Karpas-422 (cell line): ENCODE data around the gene TEX54. TPM values are rescaled to one million over a fixed set of nuclear protein-coding genes. Genes with fewer than 3 reads are reported as not detected.
"Not testable (repeated sequence)": the region's sequence is repeated elsewhere in the genome, so short reads cannot be mapped to it uniquely, and the experiment has no call there.

Experiments
- DNase-seq: peaks from one replicate; pipeline ENCODE4 v3.0.0-alpha.2; 2015
- H2AFZ ChIP-seq: fragments of 200-600 bp; sonication (generic); 2 replicates; pipeline ENCODE4 v1.6.1; 2014; ENCODE audit warnings: antibody characterized with exemption, low read length, mixed read lengths
- H3K27ac ChIP-seq: fragments of 200-600 bp; sonication (generic); 2 replicates; pipeline ENCODE4 v1.5.1; 2014; ENCODE audit warnings: mild to moderate bottlenecking, low read length, moderate library complexity
- H3K27me3 ChIP-seq: fragments of 200-600 bp; sonication (generic); 2 replicates; pipeline ENCODE4 v1.6.1; 2014; ENCODE audit warnings: low read length, mixed read lengths
- H3K36me3 ChIP-seq: fragments of 200-600 bp; sonication (generic); 2 replicates; pipeline ENCODE4 v1.6.1; 2014; ENCODE audit warnings: low read length, mixed read lengths; ENCODE audit not compliant: insufficient read depth
- H3K4me1 ChIP-seq: fragments of 200-600 bp; sonication (generic); 2 replicates; pipeline ENCODE4 v1.6.1; 2014; ENCODE audit warnings: mild to moderate bottlenecking, low read length, mixed read lengths
- H3K4me2 ChIP-seq: fragments of 200-600 bp; sonication (generic); 2 replicates; pipeline ENCODE4 v1.6.1; 2014; ENCODE audit warnings: low read length, low read depth, mild to moderate bottlenecking; ENCODE audit not compliant: poor library complexity, severe bottlenecking
- H3K4me3 ChIP-seq: fragments of 200-600 bp; sonication (generic); 2 replicates; pipeline ENCODE4 v1.5.1; 2014; ENCODE audit warnings: mild to moderate bottlenecking, antibody characterized with exemption, low read length, mixed read lengths
- H3K79me2 ChIP-seq: fragments of 200-600 bp; sonication (generic); 2 replicates; pipeline ENCODE4 v1.6.1; 2014; ENCODE audit warnings: mild to moderate bottlenecking, low read length, mixed read lengths
- H3K9ac ChIP-seq: fragments of 200-600 bp; sonication (generic); 2 replicates; pipeline ENCODE4 v1.6.0; 2014; ENCODE audit warnings: low read length
- H3K9me2 ChIP-seq: fragments of 200-600 bp; sonication (generic), shearing (Covaris generic); replicated peaks from 2 replicates; pipeline ENCODE4 v1.6.0; 2014; ENCODE audit warnings: mild to moderate bottlenecking, low read length, moderate library complexity; ENCODE audit not compliant: insufficient read depth
- H3K9me3 ChIP-seq: fragments of 300-700, 200-600 bp; sonication (generic); 2 replicates; pipeline ENCODE4 v1.6.1; 2014; ENCODE audit warnings: low read length, mixed read lengths
- H4K20me1 ChIP-seq: fragments of 200-600 bp; sonication (generic); 2 replicates; pipeline ENCODE4 v1.6.1; 2014; ENCODE audit warnings: mild to moderate bottlenecking, antibody characterized with exemption, low read length, low read depth; ENCODE audit not compliant: insufficient read depth
- total RNA-seq: library from RNA; depleted of rRNA; stranded (reverse); fragments of >200 nt; shearing (Covaris generic); gene quantifications from 2 replicates; pipeline ENCODE4 v1.2.3, GENCODE V29; 2014; ENCODE audit warnings: low replicate concordance

Gene TEX54
- total RNA-seq, 1 experiment from 2014 or later, result not detected

GRCh38 chr11:62875698-62876478 is 43.2 kb upstream of the TEX54 start:
- H3K9ac ChIP-seq, result no peak overlapping the region

DNA sequence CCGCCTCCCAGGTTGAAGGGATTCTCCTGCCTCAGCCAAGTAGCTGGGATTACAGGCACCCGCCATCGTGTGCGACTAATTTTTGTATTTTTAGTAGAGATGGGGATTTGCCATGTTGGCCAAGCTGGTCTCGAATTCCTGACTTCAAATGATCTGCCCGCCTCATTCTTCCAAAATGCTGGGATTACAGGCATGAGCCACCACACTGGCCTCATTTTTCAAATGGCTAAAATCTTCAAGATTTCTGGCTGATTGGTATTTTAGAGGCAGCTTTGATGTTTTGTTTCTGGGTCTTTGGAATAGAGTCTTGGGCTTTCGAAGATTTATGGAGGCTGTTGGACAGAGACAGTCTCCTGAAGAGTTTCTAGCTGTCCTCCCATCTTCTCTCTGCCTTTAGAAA is 42.2 kb upstream of the TEX54 start:
- H3K36me3 ChIP-seq, result peaks cover 14% of the 10 kb centered on the region; the same call in 1 of the 2 replicates
- no peak overlapping the region for H2AFZ ChIP-seq
- no peaks in the 10 kb centered on the region for H3K27me3 ChIP-seq
- H3K9ac ChIP-seq, result no peak overlapping the region
- H3K27ac ChIP-seq, result no peak overlapping the region
- no peaks in the 10 kb centered on the region for H3K9me3 ChIP-seq
- peaks cover 6% of the 10 kb centered on the region for H3K4me1 ChIP-seq
- H3K4me2 ChIP-seq, result no peak overlapping the region
- no peak overlapping the region for H3K4me3 ChIP-seq
- no peaks in the 10 kb centered on the region for H4K20me1 ChIP-seq
- no peaks in the 10 kb centered on the region for H3K9me2 ChIP-seq
- H3K79me2 ChIP-seq, result peaks cover 42% of the 10 kb centered on the region
- DNase-seq, result no peak

More at GRCh38 chr11:62875698-62876478, 43.2 kb upstream of the TEX54 start:
- Histone ChIP-seq H3K4me3 (no peak overlapping the region), H3K27me3 (no peaks in the 10 kb centered on the region), H3K36me3 (peaks cover 14% of the 10 kb centered on the region; the same call in 1 of the 2 replicates), H3K9me2 (no peaks in the 10 kb centered on the region), H3K27ac (no peak overlapping the region), H3K4me1 (peaks cover 14% of the 10 kb centered on the region), H3K9me3 (no peaks in the 10 kb centered on the region), H3K79me2 (peaks cover 38% of the 10 kb centered on the region), H4K20me1 (no peaks in the 10 kb centered on the region), H2AFZ (no peak overlapping the region), H3K4me2 (no peak overlapping the region)
- DNase-seq, result peak; percentile 40

DNA sequence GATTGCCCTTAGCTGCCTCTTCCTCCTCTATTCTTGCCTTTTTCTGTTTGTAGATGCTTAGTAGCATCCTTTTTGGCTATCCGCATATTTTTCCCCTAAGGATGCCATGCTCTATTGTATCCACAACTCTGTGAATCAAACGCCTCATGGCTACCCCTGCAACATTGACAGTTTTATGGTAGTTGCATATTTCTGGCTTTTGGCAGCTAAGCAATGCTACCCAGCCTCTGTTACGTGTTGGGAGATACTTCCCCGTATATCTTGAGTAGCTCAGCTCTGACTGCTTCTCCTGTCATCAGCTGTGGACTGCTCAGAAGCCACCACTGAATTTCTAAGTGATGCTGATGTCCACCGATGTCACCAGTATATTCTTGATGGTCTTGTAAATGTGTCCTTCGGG is 33.0 kb upstream of the TEX54 start:
- no peak overlapping the region for H3K9ac ChIP-seq
- no peaks in the 10 kb centered on the region for H3K27me3 ChIP-seq
- peaks cover 12% of the 10 kb centered on the region; the same call in 1 of the 2 replicates for H4K20me1 ChIP-seq
- no peak overlapping the region for H3K4me3 ChIP-seq
- H3K9me3 ChIP-seq, result no peaks in the 10 kb centered on the region
- peak; percentile 34 for DNase-seq
- H3K79me2 ChIP-seq, result peaks cover 84% of the 10 kb centered on the region
- H3K4me2 ChIP-seq, result no peak overlapping the region
- H3K4me1 ChIP-seq, result peaks cover 28% of the 10 kb centered on the region
- no peak overlapping the region for H3K27ac ChIP-seq
- peaks cover 22% of the 10 kb centered on the region; the same call in 1 of the 2 replicates for H3K36me3 ChIP-seq
- no peak overlapping the region for H2AFZ ChIP-seq
- no peaks in the 10 kb centered on the region for H3K9me2 ChIP-seq

DNA sequence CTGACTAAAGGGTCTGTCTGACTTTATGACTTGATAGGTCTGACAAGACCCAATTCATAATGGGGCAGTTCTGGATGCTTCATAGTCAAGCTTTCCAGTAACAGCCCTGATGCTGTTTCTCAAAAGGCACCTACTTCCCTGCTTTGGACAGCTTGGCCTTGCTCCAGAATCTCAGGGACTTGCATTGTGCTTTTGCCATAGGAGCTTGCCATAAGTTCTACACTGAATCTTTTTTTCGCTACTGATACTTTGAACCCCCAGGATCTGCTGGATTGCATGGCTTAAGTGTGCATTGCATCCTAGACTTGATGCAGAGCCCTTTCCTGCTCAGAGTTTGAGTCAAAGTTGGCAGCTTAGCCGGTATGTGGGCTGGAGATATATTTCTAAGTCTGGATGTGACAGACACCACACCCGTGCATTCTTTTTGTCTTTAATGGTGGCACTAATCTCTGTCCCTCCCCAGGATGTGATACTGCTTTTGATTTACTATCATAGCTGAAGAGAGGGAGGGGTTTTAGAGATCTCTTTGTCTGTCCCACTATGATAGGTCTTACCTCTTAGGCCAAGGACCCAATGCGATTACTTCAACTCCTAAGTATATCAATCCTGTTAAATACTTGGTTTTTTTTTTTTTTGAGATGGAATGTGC is 31.2 kb upstream of the TEX54 start:
- H3K27me3 ChIP-seq, result no peaks in the 10 kb centered on the region
- H3K9ac ChIP-seq, result no peak overlapping the region
- H3K9me3 ChIP-seq, result no peaks in the 10 kb centered on the region
- no peak overlapping the region for H3K4me3 ChIP-seq
- H2AFZ ChIP-seq, result no peak overlapping the region
- H3K27ac ChIP-seq, result peak overlapping the region; percentile 85; the same call in 1 of the 2 replicates
- peaks cover 12% of the 10 kb centered on the region; the same call in 1 of the 2 replicates for H4K20me1 ChIP-seq
- peaks cover 80% of the 10 kb centered on the region for H3K79me2 ChIP-seq
- H3K9me2 ChIP-seq, result no peaks in the 10 kb centered on the region
- peak; percentile 37 for DNase-seq
- H3K36me3 ChIP-seq, result peaks cover 22% of the 10 kb centered on the region; the same call in 1 of the 2 replicates
- no peak overlapping the region for H3K4me2 ChIP-seq
- H3K4me1 ChIP-seq, result peaks cover 43% of the 10 kb centered on the region

GRCh38 chr11:62861564-62862192 is 29.0 kb upstream of the TEX54 start:
- not testable (repeated sequence) for H3K27me3 ChIP-seq, H2AFZ ChIP-seq, H3K9me2 ChIP-seq, H3K9me3 ChIP-seq
- H3K36me3 ChIP-seq, result peaks cover 21% of the 10 kb centered on the region; the same call in 1 of the 2 replicates
- peak overlapping the region; percentile 47 for H3K4me3 ChIP-seq
- peaks cover 57% of the 10 kb centered on the region for H3K4me1 ChIP-seq
- H3K9ac ChIP-seq, result peak overlapping the region; percentile 62
- DNase-seq, result peak; percentile 69
- H3K27ac ChIP-seq, result peak overlapping the region; percentile 85
- H3K4me2 ChIP-seq, result peak overlapping the region; percentile 66
- peaks cover 84% of the 10 kb centered on the region for H3K79me2 ChIP-seq
- peaks cover 12% of the 10 kb centered on the region; the same call in 1 of the 2 replicates for H4K20me1 ChIP-seq

DNA sequence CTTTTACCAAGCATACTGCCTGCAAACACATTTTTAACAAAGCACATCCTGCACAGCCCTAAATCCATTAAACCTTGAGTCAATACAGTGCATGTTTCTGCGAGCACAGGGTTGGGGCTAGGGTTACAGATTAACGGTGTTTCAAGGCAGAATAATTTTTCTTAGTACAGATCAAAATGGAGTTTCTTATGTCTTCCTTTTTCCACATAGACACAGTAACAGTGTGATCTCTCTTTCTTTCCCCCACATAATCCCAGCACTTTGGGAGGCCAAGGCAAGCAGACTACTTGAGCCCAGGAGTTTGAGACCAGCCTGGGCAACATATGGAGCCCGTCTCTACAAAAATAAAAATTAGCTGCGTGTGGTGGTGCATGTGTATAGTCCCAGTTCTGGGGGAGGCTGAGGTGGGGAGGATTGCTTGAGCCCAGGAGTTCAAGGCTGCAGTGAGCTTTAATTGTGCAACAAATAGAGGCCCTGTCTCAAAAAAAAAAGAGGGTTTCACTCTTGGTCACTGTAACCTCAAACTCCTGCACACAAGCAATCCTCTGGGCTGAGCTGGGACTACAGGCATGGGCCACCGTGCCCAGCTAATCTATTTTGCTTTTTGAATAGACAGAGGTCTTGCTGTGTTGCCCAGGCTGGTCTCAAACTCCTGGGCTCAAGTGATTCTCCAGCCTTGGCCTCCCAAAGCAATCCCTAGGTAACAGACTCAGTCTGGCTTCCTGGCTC is 28.4 kb upstream of the TEX54 start:
- H3K9ac ChIP-seq, result peak overlapping the region; percentile 62
- no peaks in the 10 kb centered on the region for H3K9me2 ChIP-seq

DNA sequence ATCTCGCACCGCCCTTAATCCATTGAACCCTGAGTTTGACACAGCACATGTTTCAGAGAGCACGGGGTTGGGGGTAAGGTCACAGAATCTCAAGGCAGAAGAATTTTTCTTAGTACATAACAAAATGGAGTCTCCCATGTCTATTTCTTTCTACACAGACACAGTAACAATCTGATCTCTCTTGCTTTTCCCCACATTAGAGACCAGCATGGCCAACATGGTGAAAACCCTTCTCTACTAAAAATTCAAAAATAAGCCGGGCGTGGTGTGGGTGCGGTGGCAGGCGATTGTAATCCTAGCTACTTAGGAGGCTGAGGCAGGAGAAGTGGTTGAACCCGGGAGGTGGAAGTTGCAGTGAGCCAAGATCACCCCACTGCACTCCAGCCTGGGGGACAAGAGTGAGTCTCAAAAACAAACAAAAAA is 26.7 kb upstream of the TEX54 start:
- peak overlapping the region; percentile 27 for H3K4me2 ChIP-seq
- H4K20me1 ChIP-seq, result peaks cover 23% of the 10 kb centered on the region
- H3K27me3 ChIP-seq, DNase-seq, H3K4me3 ChIP-seq, H3K9me2 ChIP-seq, H3K27ac ChIP-seq, H2AFZ ChIP-seq, H3K9ac ChIP-seq, H3K9me3 ChIP-seq: not testable (repeated sequence)
- H3K79me2 ChIP-seq, result peaks cover 83% of the 10 kb centered on the region
- H3K36me3 ChIP-seq, result peaks cover 25% of the 10 kb centered on the region
- peaks cover 70% of the 10 kb centered on the region for H3K4me1 ChIP-seq

More for the DNA sequence above, 28.4 kb upstream of the TEX54 start:
- H2AFZ ChIP-seq, result no peak overlapping the region
- peak overlapping the region; percentile 85 for H3K27ac ChIP-seq
- peak; percentile 44 for DNase-seq
- peaks cover 84% of the 10 kb centered on the region for H3K79me2 ChIP-seq
- peak overlapping the region; percentile 47 for H3K4me3 ChIP-seq
- H3K27me3 ChIP-seq, result no peaks in the 10 kb centered on the region
- peaks cover 12% of the 10 kb centered on the region; the same call in 1 of the 2 replicates for H4K20me1 ChIP-seq
- H3K4me2 ChIP-seq, result peak overlapping the region; percentile 66
- H3K9me3 ChIP-seq, result no peaks in the 10 kb centered on the region
- peaks cover 62% of the 10 kb centered on the region for H3K4me1 ChIP-seq
- H3K36me3 ChIP-seq, result peaks cover 16% of the 10 kb centered on the region; the same call in 1 of the 2 replicates
